ENCODE data around the gene CLP1.

- TF ChIP-seq CTCF (IDR thresholded peaks at IDR 0.05; ENCODE audit: low read depth, low read length) (no peak), POLR2A (IDR thresholded peaks at IDR 0.05; ENCODE audit: extremely low read depth, insufficient read length) (no peak), MYC (IDR thresholded peaks at IDR 0.05; ENCODE audit: low read depth, low read length) (no peak)
Observed at GRCh38 chr11:57656885-57657193, 723 bp upstream of the CLP1 start.

Data from NB4 (cell line).